Measurements from ENCODE around the gene TALDO1. TPM values are rescaled to one million over a fixed set of nuclear protein-coding genes. Genes with fewer than 3 reads are reported as not detected.

The TALDO1 gene
- total RNA-seq, 1 experiment from 2014 or later: 314 TPM

DNA sequence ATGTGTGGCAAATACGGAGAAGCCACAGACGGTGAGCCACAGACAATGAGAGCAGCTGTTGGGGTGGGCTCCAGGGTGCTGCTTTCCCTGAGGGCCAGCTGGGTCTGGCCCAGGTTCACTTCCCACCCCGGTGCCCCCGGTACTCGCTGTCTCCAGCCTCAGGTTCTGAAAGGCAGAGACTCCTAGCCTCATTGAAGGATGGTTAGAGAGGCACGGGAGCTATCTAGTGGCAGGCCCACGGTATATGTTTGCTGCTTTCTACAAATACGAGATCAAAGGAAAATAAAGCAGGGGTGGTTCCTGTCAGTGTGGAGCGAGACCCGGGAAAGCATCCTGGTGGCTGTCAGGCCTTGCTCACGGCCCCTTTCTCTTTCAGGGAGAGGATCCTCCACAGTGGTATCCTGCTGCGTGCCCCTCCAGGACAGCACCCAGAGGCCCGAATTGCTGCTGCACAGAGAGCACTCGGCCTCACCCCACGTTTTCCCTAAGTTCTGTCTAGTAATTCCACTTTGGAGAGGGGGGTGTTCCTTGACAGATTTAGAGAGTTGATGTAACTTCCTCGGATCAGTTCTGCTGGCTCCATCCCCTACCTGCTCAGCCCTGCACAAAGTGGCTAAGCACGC is 48.7 kb upstream of the TALDO1 start (continued):
- TF ChIP-seq, protein P1, sequence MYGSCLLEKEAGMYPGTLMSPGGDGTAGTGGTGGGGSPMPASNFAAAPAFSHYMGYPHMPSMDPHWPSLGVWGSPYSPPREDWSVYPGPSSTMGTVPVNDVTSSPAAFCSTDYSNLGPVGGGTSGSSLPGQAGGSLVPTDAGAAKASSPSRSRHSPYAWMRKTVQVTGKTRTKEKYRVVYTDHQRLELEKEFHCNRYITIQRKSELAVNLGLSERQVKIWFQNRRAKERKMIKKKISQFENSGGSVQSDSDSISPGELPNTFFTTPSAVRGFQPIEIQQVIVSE (CRISPR knock-in tag; IDR thresholded peaks at IDR 0.05; ENCODE audit: borderline replicate concordance): no peak
- TF ChIP-seq MYBL2 (CRISPR knock-in tag; IDR thresholded peaks at IDR 0.05): no peak
- TF ChIP-seq CREB1 (CRISPR knock-in tag; IDR thresholded peaks at IDR 0.05): no peak
- TF ChIP-seq, protein P2, sequence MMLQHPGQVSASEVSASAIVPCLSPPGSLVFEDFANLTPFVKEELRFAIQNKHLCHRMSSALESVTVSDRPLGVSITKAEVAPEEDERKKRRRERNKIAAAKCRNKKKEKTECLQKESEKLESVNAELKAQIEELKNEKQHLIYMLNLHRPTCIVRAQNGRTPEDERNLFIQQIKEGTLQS (CRISPR knock-in tag; conservative IDR thresholded peaks at IDR 0.05): no peak
- TF ChIP-seq, protein P3, sequence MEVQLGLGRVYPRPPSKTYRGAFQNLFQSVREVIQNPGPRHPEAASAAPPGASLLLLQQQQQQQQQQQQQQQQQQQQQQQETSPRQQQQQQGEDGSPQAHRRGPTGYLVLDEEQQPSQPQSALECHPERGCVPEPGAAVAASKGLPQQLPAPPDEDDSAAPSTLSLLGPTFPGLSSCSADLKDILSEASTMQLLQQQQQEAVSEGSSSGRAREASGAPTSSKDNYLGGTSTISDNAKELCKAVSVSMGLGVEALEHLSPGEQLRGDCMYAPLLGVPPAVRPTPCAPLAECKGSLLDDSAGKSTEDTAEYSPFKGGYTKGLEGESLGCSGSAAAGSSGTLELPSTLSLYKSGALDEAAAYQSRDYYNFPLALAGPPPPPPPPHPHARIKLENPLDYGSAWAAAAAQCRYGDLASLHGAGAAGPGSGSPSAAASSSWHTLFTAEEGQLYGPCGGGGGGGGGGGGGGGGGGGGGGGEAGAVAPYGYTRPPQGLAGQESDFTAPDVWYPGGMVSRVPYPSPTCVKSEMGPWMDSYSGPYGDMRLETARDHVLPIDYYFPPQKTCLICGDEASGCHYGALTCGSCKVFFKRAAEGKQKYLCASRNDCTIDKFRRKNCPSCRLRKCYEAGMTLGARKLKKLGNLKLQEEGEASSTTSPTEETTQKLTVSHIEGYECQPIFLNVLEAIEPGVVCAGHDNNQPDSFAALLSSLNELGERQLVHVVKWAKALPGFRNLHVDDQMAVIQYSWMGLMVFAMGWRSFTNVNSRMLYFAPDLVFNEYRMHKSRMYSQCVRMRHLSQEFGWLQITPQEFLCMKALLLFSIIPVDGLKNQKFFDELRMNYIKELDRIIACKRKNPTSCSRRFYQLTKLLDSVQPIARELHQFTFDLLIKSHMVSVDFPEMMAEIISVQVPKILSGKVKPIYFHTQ (CRISPR knock-in tag; IDR thresholded peaks at IDR 0.05): no peak

DNA sequence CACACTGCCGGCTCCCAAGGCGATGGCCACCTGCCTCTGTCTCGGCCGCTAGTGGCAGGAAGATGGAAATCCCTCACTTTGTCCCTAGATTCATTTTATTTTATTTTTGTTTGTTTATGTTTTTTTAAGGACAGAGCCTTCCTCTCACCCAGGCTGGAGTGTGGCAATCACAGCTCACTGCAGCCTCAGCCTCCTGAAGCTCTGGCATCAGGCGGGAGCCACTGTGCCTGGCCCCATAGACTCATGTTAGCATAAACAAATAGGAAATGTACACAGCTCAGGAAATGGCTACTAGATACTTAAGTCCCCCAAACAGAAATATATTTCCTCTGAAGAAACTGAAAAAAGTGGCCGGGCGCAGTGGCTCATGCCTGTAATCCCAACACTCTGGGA is 48.2 kb upstream of the TALDO1 start:
- no peak for TF ChIP-seq IRF2 (CRISPR knock-in tag; IDR thresholded peaks at IDR 0.05; ENCODE audit: borderline replicate concordance, low read depth)
- no peak for TF ChIP-seq TEAD1 (CRISPR knock-in tag; IDR thresholded peaks at IDR 0.05)
- TF ChIP-seq ELF4 (CRISPR knock-in tag; IDR thresholded peaks at IDR 0.05; ENCODE audit: low read depth): no peak
- TF ChIP-seq SOX15 (CRISPR knock-in tag; IDR thresholded peaks at IDR 0.05): no peak
- TF ChIP-seq ZNF232 (CRISPR knock-in tag; IDR thresholded peaks at IDR 0.05): no peak
- TF ChIP-seq, protein P4, sequence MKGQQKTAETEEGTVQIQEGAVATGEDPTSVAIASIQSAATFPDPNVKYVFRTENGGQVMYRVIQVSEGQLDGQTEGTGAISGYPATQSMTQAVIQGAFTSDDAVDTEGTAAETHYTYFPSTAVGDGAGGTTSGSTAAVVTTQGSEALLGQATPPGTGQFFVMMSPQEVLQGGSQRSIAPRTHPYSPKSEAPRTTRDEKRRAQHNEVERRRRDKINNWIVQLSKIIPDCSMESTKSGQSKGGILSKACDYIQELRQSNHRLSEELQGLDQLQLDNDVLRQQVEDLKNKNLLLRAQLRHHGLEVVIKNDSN (CRISPR knock-in tag; IDR thresholded peaks at IDR 0.05): no peak
- TF ChIP-seq, protein P5, sequence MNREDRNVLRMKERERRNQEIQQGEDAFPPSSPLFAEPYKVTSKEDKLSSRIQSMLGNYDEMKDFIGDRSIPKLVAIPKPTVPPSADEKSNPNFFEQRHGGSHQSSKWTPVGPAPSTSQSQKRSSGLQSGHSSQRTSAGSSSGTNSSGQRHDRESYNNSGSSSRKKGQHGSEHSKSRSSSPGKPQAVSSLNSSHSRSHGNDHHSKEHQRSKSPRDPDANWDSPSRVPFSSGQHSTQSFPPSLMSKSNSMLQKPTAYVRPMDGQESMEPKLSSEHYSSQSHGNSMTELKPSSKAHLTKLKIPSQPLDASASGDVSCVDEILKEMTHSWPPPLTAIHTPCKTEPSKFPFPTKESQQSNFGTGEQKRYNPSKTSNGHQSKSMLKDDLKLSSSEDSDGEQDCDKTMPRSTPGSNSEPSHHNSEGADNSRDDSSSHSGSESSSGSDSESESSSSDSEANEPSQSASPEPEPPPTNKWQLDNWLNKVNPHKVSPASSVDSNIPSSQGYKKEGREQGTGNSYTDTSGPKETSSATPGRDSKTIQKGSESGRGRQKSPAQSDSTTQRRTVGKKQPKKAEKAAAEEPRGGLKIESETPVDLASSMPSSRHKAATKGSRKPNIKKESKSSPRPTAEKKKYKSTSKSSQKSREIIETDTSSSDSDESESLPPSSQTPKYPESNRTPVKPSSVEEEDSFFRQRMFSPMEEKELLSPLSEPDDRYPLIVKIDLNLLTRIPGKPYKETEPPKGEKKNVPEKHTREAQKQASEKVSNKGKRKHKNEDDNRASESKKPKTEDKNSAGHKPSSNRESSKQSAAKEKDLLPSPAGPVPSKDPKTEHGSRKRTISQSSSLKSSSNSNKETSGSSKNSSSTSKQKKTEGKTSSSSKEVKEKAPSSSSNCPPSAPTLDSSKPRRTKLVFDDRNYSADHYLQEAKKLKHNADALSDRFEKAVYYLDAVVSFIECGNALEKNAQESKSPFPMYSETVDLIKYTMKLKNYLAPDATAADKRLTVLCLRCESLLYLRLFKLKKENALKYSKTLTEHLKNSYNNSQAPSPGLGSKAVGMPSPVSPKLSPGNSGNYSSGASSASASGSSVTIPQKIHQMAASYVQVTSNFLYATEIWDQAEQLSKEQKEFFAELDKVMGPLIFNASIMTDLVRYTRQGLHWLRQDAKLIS (CRISPR knock-in tag; IDR thresholded peaks at IDR 0.05; ENCODE audit: borderline replicate concordance): no peak
- Mint-ChIP-seq H3K4me3 (no peak overlapping the region), H3K9me3 (no peaks in the 10 kb centered on the region), H3K4me1 (peaks cover 14% of the 10 kb centered on the region), H3K36me3 (0 out of 2 replicates have a peak, but pooled peaks cover 3% of the 10 kb centered on the region), H3K27me3 (ENCODE audit: low read depth) (no peaks in the 10 kb centered on the region), H3K27ac (no peak overlapping the region)
- DNase-seq (ENCODE audit: low spot score): no peak
- ChIA-PET POLR2A (no interaction called here), CTCF (no interaction called here)
- no peak for ATAC-seq

DNA sequence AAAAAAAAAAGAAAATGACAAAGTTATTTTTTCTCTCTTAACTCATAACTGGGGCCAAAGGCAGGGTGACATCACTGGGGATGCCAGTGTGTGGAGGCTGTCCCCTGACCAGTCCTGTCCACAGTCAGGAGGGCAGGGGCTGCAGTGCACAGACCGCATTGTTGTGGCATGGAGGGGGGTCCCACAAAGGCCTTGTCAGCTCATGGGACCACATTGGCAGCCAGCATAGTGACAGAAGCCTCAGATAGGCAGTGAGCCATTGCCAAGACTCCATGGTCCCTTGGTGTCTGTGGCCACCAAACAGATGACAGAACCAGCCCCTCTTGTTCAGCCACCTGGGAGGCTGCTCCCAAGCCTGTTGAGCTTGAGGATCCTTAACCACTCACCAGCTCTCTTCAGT is 47.5 kb upstream of the TALDO1 start:
- H3K27ac Mint-ChIP-seq: peak overlapping the region; percentile 65; the same call in 1 of the 2 replicates
- H3K4me3 Mint-ChIP-seq: no peak overlapping the region
- CTCF ChIA-PET: no interaction called here
- TF ChIP-seq, protein P6, sequence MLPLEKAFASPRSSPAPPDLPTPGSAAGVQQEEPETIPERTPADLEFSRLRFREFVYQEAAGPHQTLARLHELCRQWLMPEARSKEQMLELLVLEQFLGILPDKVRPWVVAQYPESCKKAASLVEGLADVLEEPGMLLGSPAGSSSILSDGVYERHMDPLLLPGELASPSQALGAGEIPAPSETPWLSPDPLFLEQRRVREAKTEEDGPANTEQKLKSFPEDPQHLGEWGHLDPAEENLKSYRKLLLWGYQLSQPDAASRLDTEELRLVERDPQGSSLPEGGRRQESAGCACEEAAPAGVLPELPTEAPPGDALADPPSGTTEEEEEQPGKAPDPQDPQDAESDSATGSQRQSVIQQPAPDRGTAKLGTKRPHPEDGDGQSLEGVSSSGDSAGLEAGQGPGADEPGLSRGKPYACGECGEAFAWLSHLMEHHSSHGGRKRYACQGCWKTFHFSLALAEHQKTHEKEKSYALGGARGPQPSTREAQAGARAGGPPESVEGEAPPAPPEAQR (CRISPR knock-in tag; IDR thresholded peaks at IDR 0.05): no peak
- TF ChIP-seq, protein P3 (CRISPR knock-in tag; IDR thresholded peaks at IDR 0.05): no peak
- TF ChIP-seq ZBTB21 (CRISPR knock-in tag; IDR thresholded peaks at IDR 0.05; ENCODE audit: borderline replicate concordance): no peak
- TF ChIP-seq, protein P7, sequence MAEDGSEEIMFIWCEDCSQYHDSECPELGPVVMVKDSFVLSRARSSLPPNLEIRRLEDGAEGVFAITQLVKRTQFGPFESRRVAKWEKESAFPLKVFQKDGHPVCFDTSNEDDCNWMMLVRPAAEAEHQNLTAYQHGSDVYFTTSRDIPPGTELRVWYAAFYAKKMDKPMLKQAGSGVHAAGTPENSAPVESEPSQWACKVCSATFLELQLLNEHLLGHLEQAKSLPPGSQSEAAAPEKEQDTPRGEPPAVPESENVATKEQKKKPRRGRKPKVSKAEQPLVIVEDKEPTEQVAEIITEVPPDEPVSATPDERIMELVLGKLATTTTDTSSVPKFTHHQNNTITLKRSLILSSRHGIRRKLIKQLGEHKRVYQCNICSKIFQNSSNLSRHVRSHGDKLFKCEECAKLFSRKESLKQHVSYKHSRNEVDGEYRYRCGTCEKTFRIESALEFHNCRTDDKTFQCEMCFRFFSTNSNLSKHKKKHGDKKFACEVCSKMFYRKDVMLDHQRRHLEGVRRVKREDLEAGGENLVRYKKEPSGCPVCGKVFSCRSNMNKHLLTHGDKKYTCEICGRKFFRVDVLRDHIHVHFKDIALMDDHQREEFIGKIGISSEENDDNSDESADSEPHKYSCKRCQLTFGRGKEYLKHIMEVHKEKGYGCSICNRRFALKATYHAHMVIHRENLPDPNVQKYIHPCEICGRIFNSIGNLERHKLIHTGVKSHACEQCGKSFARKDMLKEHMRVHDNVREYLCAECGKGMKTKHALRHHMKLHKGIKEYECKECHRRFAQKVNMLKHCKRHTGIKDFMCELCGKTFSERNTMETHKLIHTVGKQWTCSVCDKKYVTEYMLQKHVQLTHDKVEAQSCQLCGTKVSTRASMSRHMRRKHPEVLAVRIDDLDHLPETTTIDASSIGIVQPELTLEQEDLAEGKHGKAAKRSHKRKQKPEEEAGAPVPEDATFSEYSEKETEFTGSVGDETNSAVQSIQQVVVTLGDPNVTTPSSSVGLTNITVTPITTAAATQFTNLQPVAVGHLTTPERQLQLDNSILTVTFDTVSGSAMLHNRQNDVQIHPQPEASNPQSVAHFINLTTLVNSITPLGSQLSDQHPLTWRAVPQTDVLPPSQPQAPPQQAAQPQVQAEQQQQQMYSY (CRISPR knock-in tag; IDR thresholded peaks at IDR 0.05): no peak
- TF ChIP-seq SP1 (CRISPR knock-in tag; conservative IDR thresholded peaks at IDR 0.05): no peak

More for the DNA sequence above, 47.5 kb upstream of the TALDO1 start:
- no peak for ATAC-seq
- Mint-ChIP-seq H3K36me3 (0 out of 2 replicates have a peak, but pooled peaks cover 3% of the 10 kb centered on the region), H3K9me3 (no peaks in the 10 kb centered on the region), H3K27me3 (ENCODE audit: low read depth) (no peaks in the 10 kb centered on the region), H3K4me1 (peaks cover 14% of the 10 kb centered on the region)
- POLR2A ChIA-PET: no interaction called here
- no peak for DNase-seq (ENCODE audit: low spot score)

All from WTC11 (cell line).